SJCRH30 (cell line): ENCODE measurements around the gene KCNK13. TPM values are rescaled to one million over a fixed set of nuclear protein-coding genes. Genes with fewer than 3 reads are reported as not detected.
"Not testable (repeated sequence)": the region's sequence is repeated elsewhere in the genome, so short reads cannot be mapped to it uniquely, and the experiment has no call there.

Source experiments
- DNase-seq, 2 experiments: peaks; one replicate each; pipeline ENCODE4 v3.0.0-alpha.2; 2015 to 2020
- H3K27ac ChIP-seq: fragments of 250-450 bp; sonication (Bioruptor Pico); 2 replicates; pipeline ENCODE4 v1.5.1; 2020; ENCODE audit warnings: mild to moderate bottlenecking, moderate library complexity
- H3K27me3 ChIP-seq: fragments of 250-450 bp; sonication (Bioruptor Pico); 2 replicates; pipeline ENCODE4 v1.5.1; 2020; ENCODE audit warnings: mild to moderate bottlenecking, moderate library complexity
- H3K36me3 ChIP-seq: fragments of 250-450 bp; sonication (Bioruptor Pico); 2 replicates; pipeline ENCODE4 v1.5.1; 2020; ENCODE audit warnings: mild to moderate bottlenecking, moderate library complexity
- H3K4me1 ChIP-seq: fragments of 250-450 bp; sonication (Bioruptor Pico); 2 replicates; pipeline ENCODE4 v1.5.1; 2020; ENCODE audit warnings: mild to moderate bottlenecking, moderate library complexity
- H3K4me3 ChIP-seq: fragments of 250-450 bp; sonication (Bioruptor Pico); 2 replicates; pipeline ENCODE4 v1.5.1; 2020; ENCODE audit warnings: mild to moderate bottlenecking, moderate library complexity
- H3K9me3 ChIP-seq: fragments of 250-450 bp; sonication (Bioruptor Pico); replicated peaks from 2 replicates; pipeline ENCODE4 v1.5.1; 2020; ENCODE audit warnings: mild to moderate bottlenecking, moderate library complexity
- total RNA-seq: library from RNA; depleted of rRNA; stranded (reverse); fragments of >200 nt; shearing (Covaris generic); gene quantifications from 2 replicates; pipeline ENCODE4 v1.2.3, GENCODE V29; 2014

The KCNK13 gene
- total RNA-seq, 1 experiment from 2014 or later: 2.0 TPM

DNA sequence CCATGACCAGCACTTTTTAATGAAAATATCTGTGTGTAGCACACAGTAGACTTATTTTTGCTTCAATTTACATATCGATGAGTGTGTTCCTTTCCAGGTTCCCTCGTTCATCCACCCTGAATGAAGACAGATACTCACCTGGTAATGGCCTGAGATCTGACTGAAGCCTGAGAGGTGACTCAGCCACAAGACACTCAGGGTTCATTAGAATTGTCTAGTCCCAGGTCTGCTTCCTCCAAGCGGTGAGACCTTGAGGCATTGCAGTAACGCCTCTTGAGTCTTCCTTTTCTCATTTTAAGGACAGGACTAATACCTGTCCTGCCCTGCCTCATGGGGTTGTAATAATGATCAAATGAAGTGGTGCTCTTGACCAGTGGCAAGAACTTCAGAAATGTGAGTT lies 11.5 kb upstream of the KCNK13 start:
- H3K9me3 ChIP-seq: no peaks in the 10 kb centered on the region
- H3K27me3 ChIP-seq: no peaks in the 10 kb centered on the region
- H3K36me3 ChIP-seq: peaks cover under 1% of the 10 kb centered on the region; the same call in 1 of the 2 replicates
- DNase-seq: no peak
- no peak overlapping the region for H3K27ac ChIP-seq
- no peak overlapping the region for H3K4me3 ChIP-seq
- H3K4me1 ChIP-seq: no peaks in the 10 kb centered on the region

DNA sequence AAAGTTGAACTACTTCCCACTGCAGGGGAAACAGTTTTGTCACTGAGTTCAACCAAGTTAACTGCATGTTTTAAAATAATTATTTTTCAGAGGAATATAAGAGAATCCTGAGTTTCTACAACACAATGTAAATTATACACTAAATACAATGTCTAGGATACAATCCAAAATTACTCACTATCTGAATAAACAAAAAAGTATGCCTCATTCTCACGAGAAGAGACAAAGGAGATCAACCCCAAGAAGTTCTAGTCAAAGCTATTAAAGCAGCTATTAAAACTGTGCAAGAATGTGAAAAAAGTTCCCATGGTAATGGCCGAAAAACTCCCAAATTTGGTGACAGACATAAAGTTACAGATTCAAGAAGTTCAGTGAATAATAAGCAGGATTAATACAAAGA lies 8.8 kb upstream of the KCNK13 start:
- no peak for DNase-seq
- H3K9me3 ChIP-seq: no peaks in the 10 kb centered on the region; the same call in 1 of the 2 replicates
- H3K27ac ChIP-seq: no peak overlapping the region
- H3K4me1 ChIP-seq: no peaks in the 10 kb centered on the region
- no peaks in the 10 kb centered on the region for H3K36me3 ChIP-seq
- H3K4me3 ChIP-seq: no peak overlapping the region
- no peaks in the 10 kb centered on the region for H3K27me3 ChIP-seq

GRCh38 chr14:90054803-90055202 lies 7.0 kb upstream of the KCNK13 start:
- no peak overlapping the region for H3K4me3 ChIP-seq

DNA sequence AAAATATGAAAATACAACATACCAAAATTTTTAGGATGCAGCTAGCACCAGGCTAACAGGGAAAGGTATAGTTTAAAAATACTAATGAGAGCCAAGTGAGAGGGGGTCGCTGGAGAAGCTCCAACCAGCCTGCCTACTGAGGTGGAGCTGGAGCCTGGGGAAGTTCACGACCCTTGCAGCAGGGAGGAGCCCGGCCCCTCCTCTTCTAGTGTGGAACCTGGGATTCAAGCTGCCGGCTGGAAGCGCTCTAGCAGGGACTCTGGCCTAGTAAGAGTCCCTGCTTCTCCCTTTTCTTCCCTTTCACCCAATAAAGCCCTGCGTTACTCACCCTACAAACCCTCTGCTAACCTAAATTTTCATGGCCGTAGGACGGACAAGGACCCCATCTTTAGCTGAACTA lies 5.0 kb upstream of the KCNK13 start:
- H3K4me1 ChIP-seq: no peaks in the 10 kb centered on the region; the same call in 1 of the 2 replicates
- no peaks in the 10 kb centered on the region for H3K27me3 ChIP-seq
- H3K27ac ChIP-seq: no peak overlapping the region
- H3K36me3 ChIP-seq: no peaks in the 10 kb centered on the region
- no peaks in the 10 kb centered on the region; the same call in 1 of the 2 replicates for H3K9me3 ChIP-seq
- no peak for DNase-seq
- H3K4me3 ChIP-seq: no peak overlapping the region

More at GRCh38 chr14:90054803-90055202, 7.0 kb upstream of the KCNK13 start:
- Histone ChIP-seq H3K9me3 (no peaks in the 10 kb centered on the region; the same call in 1 of the 2 replicates), H3K27ac (no peak overlapping the region), H3K27me3 (no peaks in the 10 kb centered on the region), H3K4me1 (no peaks in the 10 kb centered on the region), H3K36me3 (no peaks in the 10 kb centered on the region)
- DNase-seq: no peak

- no peak overlapping the region for H3K4me3 ChIP-seq
- no peak overlapping the region for H3K27ac ChIP-seq
- H3K27me3 ChIP-seq: no peaks in the 10 kb centered on the region
- no peaks in the 10 kb centered on the region; the same call in 1 of the 2 replicates for H3K9me3 ChIP-seq
- no peak for DNase-seq
- H3K4me1 ChIP-seq: no peaks in the 10 kb centered on the region; the same call in 1 of the 2 replicates
- H3K36me3 ChIP-seq: no peaks in the 10 kb centered on the region
These were observed 2.8 kb upstream of the KCNK13 start for GRCh38 chr14:90058876-90059458.

DNA sequence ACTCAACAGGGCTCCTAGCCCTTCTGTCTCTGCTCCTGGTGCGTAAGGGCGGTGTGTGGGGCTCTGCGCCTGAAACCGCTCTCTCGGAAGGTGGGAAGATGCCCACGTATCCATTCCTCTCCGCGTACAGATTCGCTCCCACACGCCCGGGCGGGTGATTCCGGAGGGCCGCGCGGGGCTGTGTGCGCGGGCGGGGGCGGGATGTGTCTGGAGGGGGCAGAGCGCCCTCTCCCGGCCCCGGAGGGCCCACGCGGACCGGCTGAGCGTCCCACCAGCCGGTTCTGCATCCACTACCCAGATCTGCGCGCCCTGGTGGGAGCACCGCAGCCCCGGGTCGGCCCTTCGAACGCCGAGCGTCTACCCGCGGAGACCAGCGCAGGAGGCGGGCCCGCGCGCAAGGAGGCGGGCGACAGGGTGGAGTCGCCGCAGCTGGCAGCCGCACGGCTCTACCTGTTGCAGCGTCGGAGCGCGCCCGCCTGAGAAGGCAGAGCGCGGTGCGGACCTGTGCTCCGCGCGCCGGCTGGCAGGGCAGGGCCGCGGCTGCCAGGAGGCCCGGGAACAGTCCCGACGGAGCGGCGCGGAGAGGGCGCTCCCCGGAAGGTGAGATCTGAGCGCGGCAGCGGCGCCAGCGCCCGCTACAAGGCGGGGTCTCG lies 1.4 kb upstream of the KCNK13 start:
- H3K4me3 ChIP-seq: peak overlapping the region; percentile 56
- DNase-seq: peak; percentile 68 to 76
- H3K9me3 ChIP-seq: no peaks in the 10 kb centered on the region; the same call in 1 of the 2 replicates
- H3K4me1 ChIP-seq: no peaks in the 10 kb centered on the region; the same call in 1 of the 2 replicates
- H3K27ac ChIP-seq: no peak overlapping the region
- H3K36me3 ChIP-seq: no peaks in the 10 kb centered on the region
- H3K27me3 ChIP-seq: no peaks in the 10 kb centered on the region

- H3K4me1 ChIP-seq: no peaks in the 10 kb centered on the region; the same call in 1 of the 2 replicates
- no peaks in the 10 kb centered on the region for H3K27me3 ChIP-seq
- no peak overlapping the region for H3K27ac ChIP-seq
- no peaks in the 10 kb centered on the region; the same call in 1 of the 2 replicates for H3K9me3 ChIP-seq
- H3K4me3 ChIP-seq: peak overlapping the region; percentile 56
- peak; percentile 7 to 24 for DNase-seq
- H3K36me3 ChIP-seq: no peaks in the 10 kb centered on the region
These were observed 669 bp upstream of the KCNK13 start for GRCh38 chr14:90060965-90061684.

GRCh38 chr14:90062127-90062794 lies 467 bp downstream of the KCNK13 start:
- H3K36me3 ChIP-seq: no peaks in the 10 kb centered on the region
- no peaks in the 10 kb centered on the region; the same call in 1 of the 2 replicates for H3K4me1 ChIP-seq
- no peaks in the 10 kb centered on the region for H3K9me3 ChIP-seq
- DNase-seq: peak; percentile 61 to 64
- no peak overlapping the region for H3K27ac ChIP-seq
- H3K4me3 ChIP-seq: peak overlapping the region; percentile 56
- no peaks in the 10 kb centered on the region for H3K27me3 ChIP-seq

- Histone ChIP-seq H3K4me1 (no peaks in the 10 kb centered on the region; the same call in 1 of the 2 replicates), H3K27ac (no peak overlapping the region), H3K36me3 (no peaks in the 10 kb centered on the region), H3K4me3 (peak overlapping the region; percentile 56), H3K27me3 (no peaks in the 10 kb centered on the region), H3K9me3 (no peaks in the 10 kb centered on the region)
- DNase-seq: no peak
These were observed 1.2 kb downstream of the KCNK13 start for GRCh38 chr14:90062822-90063539.

- no peak overlapping the region for H3K27ac ChIP-seq
- H3K4me1 ChIP-seq: no peaks in the 10 kb centered on the region
- no peaks in the 10 kb centered on the region for H3K9me3 ChIP-seq
- H3K4me3 ChIP-seq: no peak overlapping the region
- H3K36me3 ChIP-seq: no peaks in the 10 kb centered on the region
- no peak for DNase-seq
- H3K27me3 ChIP-seq: no peaks in the 10 kb centered on the region
These were observed 10.6 kb downstream of the KCNK13 start for GRCh38 chr14:90072350-90072749.

GRCh38 chr14:90079576-90079975 lies 17.8 kb downstream of the KCNK13 start:
- Histone ChIP-seq H3K9me3 (no peaks in the 10 kb centered on the region), H3K4me1 (no peaks in the 10 kb centered on the region), H3K27me3 (no peaks in the 10 kb centered on the region), H3K36me3 (no peaks in the 10 kb centered on the region), H3K27ac (no peak overlapping the region), H3K4me3 (no peak overlapping the region)
- no peak for DNase-seq

- DNase-seq: no peak
- H3K27ac ChIP-seq: no peak overlapping the region
- peaks cover 7% of the 10 kb centered on the region; the same call in 1 of the 2 replicates for H3K4me1 ChIP-seq
- H3K36me3 ChIP-seq: no peaks in the 10 kb centered on the region
- H3K4me3 ChIP-seq: no peak overlapping the region
- no peaks in the 10 kb centered on the region for H3K9me3 ChIP-seq
- H3K27me3 ChIP-seq: no peaks in the 10 kb centered on the region
These were observed 25.6 kb downstream of the KCNK13 start for GRCh38 chr14:90087433-90087832.

DNA sequence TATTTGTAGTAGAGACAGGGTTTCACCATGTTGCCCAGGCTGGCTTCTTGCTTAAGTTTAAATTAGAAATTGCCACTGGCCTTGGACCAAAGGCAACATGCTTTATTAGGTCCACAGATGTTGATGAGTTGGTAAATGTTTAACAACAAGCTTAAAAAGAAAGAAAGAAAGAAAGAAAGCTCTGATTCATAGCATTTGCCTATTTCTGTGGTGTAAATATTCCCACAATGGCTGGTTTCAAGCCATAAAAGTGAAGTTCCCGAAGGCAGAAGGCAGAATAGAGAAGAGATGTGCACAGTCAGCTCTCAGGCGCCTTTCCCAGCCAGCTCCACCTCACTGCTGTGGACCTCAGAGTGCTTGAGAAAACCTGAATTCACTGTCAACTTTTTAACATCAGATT lies 26.4 kb downstream of the KCNK13 start:
- Histone ChIP-seq H3K36me3 (no peaks in the 10 kb centered on the region), H3K27me3 (no peaks in the 10 kb centered on the region), H3K4me3 (no peak overlapping the region), H3K27ac (no peak overlapping the region), H3K4me1 (peaks cover 7% of the 10 kb centered on the region; the same call in 1 of the 2 replicates), H3K9me3 (no peaks in the 10 kb centered on the region)
- no peak for DNase-seq

DNA sequence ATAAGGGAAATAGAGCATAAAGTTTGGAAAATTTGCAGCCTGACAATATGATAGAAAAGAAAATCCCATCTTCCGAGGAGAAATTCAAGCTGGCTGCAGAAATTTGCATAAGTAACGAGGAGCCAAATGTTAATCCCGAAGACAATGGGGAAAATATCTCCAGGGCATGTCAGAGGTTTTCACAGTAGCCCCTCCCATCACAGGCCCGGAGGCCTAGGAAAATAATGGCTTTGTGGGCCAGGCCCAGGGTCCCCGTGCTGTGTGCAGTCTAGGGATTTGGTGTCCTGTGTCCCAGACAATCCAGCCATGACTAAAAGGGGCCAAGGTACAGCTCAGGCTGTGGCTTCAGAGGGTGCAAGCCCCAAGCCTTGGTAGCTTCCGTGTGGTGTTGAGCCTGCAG lies 27.7 kb downstream of the KCNK13 start:
- not testable (repeated sequence) for H3K27ac ChIP-seq, H3K27me3 ChIP-seq, H3K4me3 ChIP-seq, H3K4me1 ChIP-seq, H3K36me3 ChIP-seq, DNase-seq, H3K9me3 ChIP-seq
